GM23338 (cell line): ENCODE data around the gene WNT4. TPM values are rescaled to one million over a fixed set of nuclear protein-coding genes. Genes with fewer than 3 reads are reported as not detected.

Experiments
- ATAC-seq: fragments of 200-7000 bp; cut with Tn5 transposase; 3 replicates; pipeline ENCODE4 v1.9.1; 2020
- DNase-seq: peaks from one replicate; pipeline ENCODE4 v3.0.0-alpha.2; 2015; ENCODE audit warnings: low spot score
- H2AFZ ChIP-seq: fragments of 200-600 bp; sonication (generic); 2 replicates; pipeline ENCODE4 v1.8.0; 2016; ENCODE audit warnings: antibody characterized with exemption, mild to moderate bottlenecking, moderate library complexity
- H3F3A ChIP-seq: fragments of 200-600 bp; sonication (generic); replicated peaks from 2 replicates; pipeline ENCODE4 v1.8.0; 2017; ENCODE audit warnings: antibody characterized with exemption, mixed run types, low read depth
- H3K27ac ChIP-seq: fragments of 200-600 bp; sonication (generic); 2 replicates; pipeline ENCODE4 v1.6.1; 2016; ENCODE audit warnings: low read depth
- H3K27me3 ChIP-seq: fragments of 200-600 bp; sonication (generic); 2 replicates; pipeline ENCODE4 v1.8.0; 2016; ENCODE audit warnings: mild to moderate bottlenecking, mixed run types, moderate library complexity; ENCODE audit not compliant: insufficient read depth
- H3K36me3 ChIP-seq: fragments of 200-600 bp; sonication (generic); 2 replicates; pipeline ENCODE4 v1.8.0; 2016; ENCODE audit warnings: mild to moderate bottlenecking; ENCODE audit not compliant: insufficient read depth
- H3K4me1 ChIP-seq: fragments of 200-600 bp; sonication (generic); 2 replicates; pipeline ENCODE4 v1.8.0; 2016; ENCODE audit warnings: mild to moderate bottlenecking, moderate library complexity; ENCODE audit not compliant: insufficient read depth
- H3K4me2 ChIP-seq: fragments of 200-600 bp; sonication (generic); 2 replicates; pipeline ENCODE4 v1.7.1; 2017; ENCODE audit warnings: mixed run types
- H3K4me3 ChIP-seq: fragments of 200-600 bp; sonication (generic); 2 replicates; pipeline ENCODE4 v1.6.1; 2016; ENCODE audit warnings: mixed run types
- H3K79me2 ChIP-seq: fragments of 200-600 bp; sonication (generic); replicated peaks from 2 replicates; pipeline ENCODE4 v1.8.0; 2017; ENCODE audit warnings: mild to moderate bottlenecking; ENCODE audit not compliant: insufficient read depth
- H3K9me2 ChIP-seq: fragments of 200-600 bp; sonication (generic); 2 replicates; pipeline ENCODE4 v1.8.0; 2017; ENCODE audit not compliant: insufficient read depth
- H4K20me1 ChIP-seq: fragments of 200-600 bp; sonication (generic); replicated peaks from 2 replicates; pipeline ENCODE4 v1.8.0; 2017; ENCODE audit warnings: mild to moderate bottlenecking; ENCODE audit not compliant: insufficient read depth
- H3K27ac Mint-ChIP-seq: 2 replicates; pipeline ENCODE4 v1.8.0; 2020; ENCODE audit warnings: inconsistent platforms, mild to moderate bottlenecking, moderate library complexity, mixed read lengths
- H3K27me3 Mint-ChIP-seq: 3 replicates; pipeline ENCODE4 v1.8.0; 2022; ENCODE audit warnings: low read depth, mild to moderate bottlenecking, moderate library complexity, mixed read lengths, inconsistent platforms; ENCODE audit not compliant: insufficient read depth, poor library complexity
- H3K36me3 Mint-ChIP-seq: 3 replicates; pipeline ENCODE4 v1.8.0; 2021; ENCODE audit warnings: low read depth, mild to moderate bottlenecking, inconsistent platforms, moderate library complexity, mixed read lengths
- H3K4me1 Mint-ChIP-seq: 3 replicates; pipeline ENCODE4 v1.8.0; 2020; ENCODE audit warnings: mild to moderate bottlenecking, inconsistent platforms, mixed read lengths
- H3K4me3 Mint-ChIP-seq: 3 replicates; pipeline ENCODE4 v1.8.0; 2021; ENCODE audit warnings: moderate library complexity, mild to moderate bottlenecking, inconsistent platforms, mixed read lengths
- H3K9me3 Mint-ChIP-seq: 3 replicates; pipeline ENCODE4 v1.8.0; 2020; ENCODE audit warnings: moderate library complexity, mild to moderate bottlenecking, inconsistent platforms, mixed read lengths
- CREB1 ChIP-seq: fragments of 250-450 bp; sonication (Bioruptor Pico); IDR thresholded peaks from 2 replicates; pipeline ENCODE4 v1.5.0; 2020; ENCODE audit warnings: low read depth, mild to moderate bottlenecking, moderate library complexity
- CTCF ChIP-seq, 2 experiments: fragments of 200-600 bp in 1 of 2; sonication (generic) in 1 of 2; conservative IDR thresholded peaks; 2 replicates each; pipeline versions ENCODE4 v1.5.1 to v1.6.1; 2016 to 2017; ENCODE audit warnings: antibody characterized with exemption in 2 of 2, low read depth in 2 of 2, mild to moderate bottlenecking in 2 of 2, moderate library complexity in 1 of 2
- ETS1 ChIP-seq: IDR thresholded peaks from 2 replicates; pipeline ENCODE4 v1.6.1; 2016; ENCODE audit warnings: antibody characterized with exemption
- EZH2 ChIP-seq: fragments of 200-600 bp; sonication (generic); IDR thresholded peaks from one replicate; pipeline ENCODE4 v1.8.0; 2017; ENCODE audit warnings: antibody characterized with exemption, mild to moderate bottlenecking, low read depth; ENCODE audit not compliant: unreplicated experiment
- EZH2phosphoT487 ChIP-seq: fragments of 200-600 bp; sonication (generic); IDR thresholded peaks from one replicate; pipeline ENCODE4 v1.8.1; 2018; ENCODE audit warnings: antibody characterized with exemption; ENCODE audit not compliant: unreplicated experiment
- JUNB ChIP-seq: IDR thresholded peaks from one replicate; pipeline ENCODE4 v1.6.1; 2016; ENCODE audit warnings: antibody characterized with exemption; ENCODE audit not compliant: unreplicated experiment
- NANOG ChIP-seq: IDR thresholded peaks from 2 replicates; pipeline ENCODE4 v1.6.1; 2016; ENCODE audit warnings: antibody characterized with exemption, borderline replicate concordance
- POLR2AphosphoS5 ChIP-seq: IDR thresholded peaks from 2 replicates; pipeline ENCODE4 v1.6.1; 2016; ENCODE audit warnings: antibody characterized with exemption, low read depth
- REST ChIP-seq: IDR thresholded peaks from one replicate; pipeline ENCODE4 v1.6.1; 2018; ENCODE audit warnings: antibody characterized with exemption; ENCODE audit not compliant: unreplicated experiment
- STAT1 ChIP-seq: IDR thresholded peaks from one replicate; pipeline ENCODE4 v1.6.1; 2016; ENCODE audit warnings: antibody characterized with exemption; ENCODE audit not compliant: unreplicated experiment
- ZNF114 ChIP-seq: fragments of 250-450 bp; sonication (Bioruptor Pico); IDR thresholded peaks from 2 replicates; pipeline ENCODE4 v1.5.0; 2020; ENCODE audit warnings: mild to moderate bottlenecking, moderate library complexity
- ZNF331 ChIP-seq: fragments of 250-450 bp; sonication (Bioruptor Pico); IDR thresholded peaks from 2 replicates; pipeline ENCODE4 v1.5.0; 2020; ENCODE audit warnings: low read depth, mild to moderate bottlenecking, moderate library complexity
- ZNF462 ChIP-seq: fragments of 250-450 bp; sonication (Bioruptor Pico); IDR thresholded peaks from 2 replicates; pipeline ENCODE4 v1.5.0; 2020; ENCODE audit warnings: mild to moderate bottlenecking, moderate library complexity
- polyA plus RNA-seq: library from polyadenylated mRNA; unstranded; fragments of >200 nt; fragmentation: Nextera tagmentation; extraction: Ambion mirVana; gene quantifications from 2 replicates; pipeline ENCODE4 v1.2.1, GENCODE V29; 2016
- total RNA-seq: library from RNA; depleted of rRNA; stranded (reverse); fragments of >200 nt; shearing (Covaris generic); gene quantifications from 2 replicates; pipeline ENCODE4 v1.2.3, GENCODE V29; 2014

The WNT4 gene
- total and polyA plus RNA-seq, 2 experiments from 2014 or later = 0.59 to 0.79 TPM

- no peak for DNase-seq
- Histone ChIP-seq H3K9me2 (no peaks in the 10 kb centered on the region), H3K27me3 (no peaks in the 10 kb centered on the region), H3K4me2 (peak overlapping the region; percentile 17), H3K4me3 (0 out of 2 replicates have a peak overlapping the region, but pooled peaks have one; percentile 0), H3F3A (no peaks in the 10 kb centered on the region), H3K79me2 (peaks cover 74% of the 10 kb centered on the region), H3K27ac (peak overlapping the region; percentile 15), H4K20me1 (no peaks in the 10 kb centered on the region), H2AFZ (no peak overlapping the region), H3K36me3 (no peaks in the 10 kb centered on the region; the same call in 1 of the 2 replicates), H3K4me1 (peaks cover 48% of the 10 kb centered on the region)
- TF ChIP-seq STAT1 (no peak), REST (no peak), NANOG (no peak), EZH2 (no peak), CREB1 (no peak), ETS1 (no peak), POLR2AphosphoS5 (no peak), ZNF114 (CRISPR knock-in tag) (no peak), ZNF331 (CRISPR knock-in tag) (no peak), JUNB (no peak), EZH2phosphoT487 (no peak), ZNF462 (CRISPR knock-in tag) (no peak), CTCF (conservative IDR thresholded peaks at IDR 0.05; ENCODE audit: low read depth in 2 of 2) (no peak)
- peak overlapping the region; percentile 51 for H3K27ac Mint-ChIP-seq
- peak; percentile 21; the same call in 2 of the 3 replicates for ATAC-seq
- H3K27me3 Mint-ChIP-seq = no peaks in the 10 kb centered on the region
- H3K36me3 Mint-ChIP-seq = peaks cover 18% of the 10 kb centered on the region
- peak overlapping the region; percentile 2; the same call in 2 of the 3 replicates for H3K4me3 Mint-ChIP-seq
- H3K9me3 Mint-ChIP-seq = no peaks in the 10 kb centered on the region
- peaks cover 63% of the 10 kb centered on the region for H3K4me1 Mint-ChIP-seq
These were observed 52.0 kb downstream of the WNT4 start for GRCh38 chr1:22090867-22091266.
